Measurements from ENCODE around the gene KRTAP2-2.

The KRTAP2-2 gene

DNA sequence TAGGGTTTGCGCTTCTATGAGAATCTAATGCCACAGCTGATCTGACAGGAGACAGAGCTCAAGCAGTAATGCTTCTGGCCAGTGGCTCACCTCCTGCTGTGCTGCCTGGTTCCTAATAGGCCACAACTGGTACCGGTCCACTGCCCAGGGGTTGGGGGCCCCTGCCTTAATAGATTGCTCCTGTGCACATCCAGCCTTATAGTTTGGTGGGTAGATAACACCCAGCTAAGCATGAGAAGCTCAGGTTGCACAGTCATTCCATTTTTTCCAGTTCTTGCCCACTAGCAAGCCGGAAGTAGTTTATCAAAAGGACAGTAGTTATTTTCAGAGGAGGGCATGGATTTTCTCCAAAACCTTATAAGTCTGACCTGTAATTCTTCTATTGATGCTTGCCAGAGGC is 35.6 kb downstream of the KRTAP2-2 start:
- no peak for DNase-seq

DNA sequence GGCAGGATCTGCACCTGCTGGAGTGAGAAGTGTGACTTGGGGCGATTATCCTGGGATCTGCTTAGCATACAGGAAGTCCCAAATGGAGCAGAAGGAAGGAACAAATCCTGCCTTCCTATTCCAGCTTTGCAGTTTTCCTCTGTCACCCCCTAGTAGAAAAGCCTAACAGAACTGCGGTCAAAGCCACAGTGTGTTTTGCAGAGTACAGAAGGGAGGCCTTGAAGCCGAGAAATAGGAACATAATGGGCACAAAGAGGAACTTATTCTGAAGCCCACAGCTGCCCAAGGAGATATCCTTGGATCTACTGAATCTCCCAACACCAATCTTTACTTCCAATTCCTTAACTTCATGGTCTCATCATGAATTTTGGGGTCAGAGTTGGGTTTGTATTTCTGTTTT is 36.5 kb downstream of the KRTAP2-2 start:
- no peak for DNase-seq

DNA sequence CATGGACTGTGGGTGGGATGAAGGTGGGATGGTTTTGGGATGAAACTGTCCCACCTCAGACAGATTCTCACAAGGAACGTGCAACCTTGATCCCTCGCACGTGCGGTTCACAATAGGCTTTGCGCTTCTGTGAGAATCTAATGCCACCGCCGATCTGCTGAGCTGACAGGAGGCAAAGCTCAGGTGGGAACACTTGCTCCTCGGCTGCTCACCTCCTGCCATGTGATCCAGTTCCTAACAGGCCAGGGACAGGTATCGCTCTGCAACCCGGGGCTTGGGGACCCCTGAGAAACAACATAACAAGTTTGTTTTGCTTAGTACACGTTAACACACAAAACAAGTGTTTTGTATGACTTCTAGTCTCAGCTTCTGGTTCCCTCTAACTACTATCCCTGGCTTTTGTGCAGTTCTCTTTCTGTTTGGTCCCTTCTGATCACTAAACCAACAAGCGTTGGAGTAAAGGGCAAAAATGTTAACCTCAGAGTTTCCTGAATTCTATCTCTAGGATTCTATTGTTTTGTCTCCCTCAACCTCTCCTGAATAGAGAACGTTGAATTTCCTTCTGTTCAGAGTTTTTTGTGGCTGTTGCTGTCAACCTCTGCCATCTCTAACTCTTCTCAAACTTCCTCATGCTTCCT is 38.3 kb downstream of the KRTAP2-2 start:
- DNase-seq: no peak

DNA sequence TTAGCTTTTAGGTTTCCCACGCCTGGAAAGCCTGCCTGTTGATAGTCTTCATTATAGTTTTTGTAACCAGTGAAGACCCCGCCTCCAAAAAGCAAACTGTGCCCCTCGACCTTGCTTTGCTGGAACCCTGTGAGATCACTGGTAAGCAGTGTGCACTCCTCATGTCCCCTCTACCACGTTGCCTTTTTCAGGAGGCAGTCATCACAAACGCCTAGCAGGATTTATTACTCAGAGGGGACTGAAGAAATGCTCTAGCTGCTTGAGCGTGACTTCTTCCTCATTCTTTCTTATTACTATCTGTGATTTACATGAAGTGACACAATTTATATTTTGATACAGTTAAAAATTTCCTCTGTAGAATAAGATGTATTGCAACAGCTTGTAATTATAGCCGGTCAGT is 39.6 kb downstream of the KRTAP2-2 start:
- no peak for DNase-seq

DNA sequence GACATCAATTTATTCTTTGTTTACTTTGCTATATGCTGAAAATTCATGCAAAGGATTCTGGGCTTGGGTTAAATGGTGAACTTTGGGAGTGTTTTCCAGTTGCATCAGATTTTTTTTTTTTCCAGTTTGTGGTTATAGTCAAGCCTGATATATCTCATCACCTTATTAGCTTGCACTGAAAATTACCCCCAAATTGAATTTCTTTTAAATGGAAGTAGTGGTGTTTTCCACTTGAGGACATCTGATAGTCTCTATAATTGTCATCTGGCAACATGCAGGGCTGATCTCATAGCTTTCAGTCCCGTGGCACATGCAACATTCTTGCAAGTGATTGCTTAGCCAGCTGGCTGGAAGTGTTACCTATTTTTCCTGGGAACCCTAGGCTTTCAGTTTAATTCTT is 41.4 kb downstream of the KRTAP2-2 start:
- no peak for DNase-seq

DNA sequence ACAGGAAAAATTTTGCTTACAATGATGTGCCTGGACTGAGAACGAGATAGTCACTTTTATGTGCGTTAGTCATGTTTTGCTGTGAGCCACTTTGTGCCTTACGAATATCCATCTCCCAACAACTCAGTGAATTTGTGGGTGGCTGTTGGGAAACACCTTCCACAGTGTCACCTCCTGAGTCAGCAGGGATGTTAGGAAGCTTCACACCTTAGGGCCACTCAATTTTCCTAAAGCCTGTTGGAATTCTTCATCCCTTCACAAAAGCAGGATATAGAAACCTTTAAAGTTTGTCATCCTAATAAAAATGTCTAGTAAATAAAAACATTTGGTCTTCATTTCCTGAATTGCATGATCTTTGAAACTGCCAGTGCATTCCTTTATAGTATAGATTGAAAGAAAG is 41.8 kb downstream of the KRTAP2-2 start:
- no peak for DNase-seq

DNA sequence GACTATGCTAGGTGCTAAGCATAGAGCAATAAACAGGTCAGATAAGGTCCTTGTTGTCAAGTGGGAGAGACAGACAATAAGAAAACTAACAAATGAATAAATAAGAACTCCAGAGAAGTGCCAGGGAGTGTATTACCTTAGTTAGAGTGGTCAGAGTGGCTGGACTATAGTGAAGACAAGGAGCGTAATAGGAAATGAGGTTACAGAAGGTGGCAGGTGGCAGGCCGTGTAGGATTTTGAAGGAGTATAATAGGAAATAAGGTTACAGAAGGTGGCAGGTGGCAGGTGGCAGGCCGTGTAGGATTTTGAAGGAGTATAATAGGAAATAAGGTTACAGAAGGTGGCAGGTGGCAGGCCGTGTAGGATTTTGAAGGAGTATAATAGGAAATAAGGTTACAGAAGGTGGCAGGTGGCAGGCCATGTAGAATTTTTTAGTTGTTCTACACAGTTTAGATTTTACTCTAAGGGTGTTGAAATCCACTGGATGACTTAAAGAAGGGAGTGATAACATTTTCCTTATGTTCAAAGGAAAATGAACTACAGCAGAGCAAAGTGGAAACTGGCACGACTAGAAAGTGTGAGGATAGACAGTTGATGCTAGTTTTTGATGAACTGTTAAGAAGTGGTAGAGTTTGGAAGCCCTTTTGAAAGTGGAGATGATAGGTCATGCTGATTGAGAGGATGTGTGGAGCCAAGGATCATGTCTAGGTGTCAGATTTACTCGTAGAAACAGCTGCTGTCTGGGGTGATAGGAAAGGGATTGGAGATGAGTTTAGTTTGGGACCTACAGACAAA is 42.5 kb downstream of the KRTAP2-2 start:
- no peak for DNase-seq

DNA sequence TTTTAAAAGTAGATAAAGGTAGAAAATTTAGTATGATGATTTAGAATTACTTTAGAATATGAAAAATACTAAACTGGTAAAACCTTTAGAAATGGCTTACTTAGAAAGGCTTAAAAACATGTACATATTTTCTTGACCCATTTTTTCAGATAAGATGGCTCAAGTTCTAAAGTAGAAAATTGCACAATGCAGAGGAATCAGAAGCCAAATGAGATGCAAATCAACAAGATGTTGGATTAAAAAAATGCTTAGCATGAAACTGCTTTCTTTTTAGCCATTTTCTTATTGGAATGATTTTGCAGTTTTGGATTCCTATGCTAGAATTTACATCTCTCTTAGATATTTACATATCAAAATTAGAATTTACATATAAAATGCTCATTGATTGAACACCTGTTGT is 44.6 kb downstream of the KRTAP2-2 start:
- no peak for DNase-seq

- DNase-seq: no peak
Measured at GRCh38 chr17:41009936-41010335, 45.1 kb downstream of the KRTAP2-2 start.

DNA sequence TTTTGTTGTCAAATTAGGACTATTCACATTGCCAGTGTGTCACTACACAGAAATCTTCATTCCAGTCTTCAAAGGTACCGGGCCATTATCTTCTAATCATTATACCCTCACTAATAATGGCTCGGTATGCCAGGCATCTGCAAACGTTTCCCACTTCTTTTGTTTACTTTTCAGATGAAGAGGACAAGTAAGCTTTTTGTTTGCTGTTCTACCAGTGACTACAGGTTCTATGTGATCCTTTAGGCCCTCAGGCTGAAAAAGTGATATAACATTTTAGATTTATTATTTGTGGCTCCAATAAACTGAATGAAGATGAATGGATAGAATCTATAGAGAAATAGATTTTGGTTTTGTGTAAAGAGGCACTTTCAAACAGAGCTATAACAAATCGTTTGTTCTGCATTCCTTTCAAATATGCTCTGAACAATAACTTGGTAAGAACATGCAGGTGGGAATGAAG is 45.7 kb downstream of the KRTAP2-2 start:
- no peak for DNase-seq

DNA sequence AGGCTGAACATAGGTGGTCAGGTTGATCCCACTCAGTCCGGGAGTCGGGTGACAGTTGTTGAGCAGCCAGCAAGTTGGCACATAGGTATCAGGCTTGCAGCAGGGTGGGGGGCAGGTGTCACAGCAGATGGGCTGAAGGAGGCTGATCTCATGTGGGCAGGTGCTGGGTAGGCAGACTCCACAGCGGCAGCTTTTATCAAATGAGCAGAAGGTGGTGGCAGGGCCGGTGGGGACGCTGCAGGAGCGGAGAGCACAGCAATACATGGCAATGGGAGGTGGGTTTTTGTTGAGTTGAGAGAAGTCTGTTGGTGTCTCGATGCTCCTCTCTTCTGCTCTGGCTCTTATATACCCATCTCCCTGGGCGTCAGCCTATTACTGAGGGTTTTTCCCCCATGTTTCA is 46.2 kb downstream of the KRTAP2-2 start, which contains the start of gene KRTAP3-1:
Gene KRTAP3-1 (minus strand): TSS at position 318 of the 400 bp plus-strand sequence. CDS start 54 bp downstream, at position 264.
- no peak for DNase-seq
